MM.1S (cell line): Measurements from ENCODE around the gene LURAP1L.

ENCODE experiments used
- EZH2 ChIP-seq: fragments of 300-600 bp; sonication (generic); optimal IDR thresholded peaks from 2 replicates; pipeline ENCODE3; 2017; ENCODE audit warnings: low read depth, mild to moderate bottlenecking, antibody characterized with exemption, low read length, mixed read lengths
- EZH2phosphoT487 ChIP-seq: fragments of 300-600 bp; sonication (generic); IDR thresholded peaks from 2 replicates; pipeline ENCODE4 v1.6.1; 2018; ENCODE audit warnings: antibody characterized with exemption, low read length
- TF ChIP-seq, protein P1 (sequence below): fragments of 300-600 bp; sonication (generic); IDR thresholded peaks from 2 replicates; pipeline ENCODE4 v1.5.1; 2016; ENCODE audit warnings: antibody characterized with exemption, low read length, mixed read lengths

DNA sequence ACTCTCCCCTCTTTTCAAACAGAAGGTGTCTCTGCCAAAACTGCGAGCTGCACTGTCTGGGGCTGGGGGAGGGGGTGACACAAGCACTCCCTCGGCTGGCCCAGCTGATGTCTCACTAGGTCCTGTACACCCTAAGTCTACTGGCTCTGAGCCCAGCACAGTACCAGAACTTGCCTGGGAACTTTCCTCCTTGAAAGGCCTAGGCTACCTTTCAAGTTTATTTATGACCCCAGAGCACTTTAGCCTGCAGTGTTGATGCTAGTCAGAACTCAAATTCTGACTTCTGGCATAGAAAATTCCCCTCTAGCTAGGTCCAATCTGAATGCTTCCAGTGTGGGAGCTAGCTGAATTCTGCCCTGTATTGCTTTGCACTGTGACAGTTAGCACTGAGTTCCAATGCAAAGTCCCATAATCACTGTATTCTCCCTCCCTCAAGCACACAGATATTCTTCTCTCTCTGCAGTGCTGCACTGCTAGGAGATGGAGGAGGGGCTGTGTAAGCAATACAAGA is 10.5 kb downstream of the LURAP1L start:
- TF ChIP-seq EZH2 (no peak), EZH2phosphoT487 (no peak)
- TF ChIP-seq, protein P1, sequence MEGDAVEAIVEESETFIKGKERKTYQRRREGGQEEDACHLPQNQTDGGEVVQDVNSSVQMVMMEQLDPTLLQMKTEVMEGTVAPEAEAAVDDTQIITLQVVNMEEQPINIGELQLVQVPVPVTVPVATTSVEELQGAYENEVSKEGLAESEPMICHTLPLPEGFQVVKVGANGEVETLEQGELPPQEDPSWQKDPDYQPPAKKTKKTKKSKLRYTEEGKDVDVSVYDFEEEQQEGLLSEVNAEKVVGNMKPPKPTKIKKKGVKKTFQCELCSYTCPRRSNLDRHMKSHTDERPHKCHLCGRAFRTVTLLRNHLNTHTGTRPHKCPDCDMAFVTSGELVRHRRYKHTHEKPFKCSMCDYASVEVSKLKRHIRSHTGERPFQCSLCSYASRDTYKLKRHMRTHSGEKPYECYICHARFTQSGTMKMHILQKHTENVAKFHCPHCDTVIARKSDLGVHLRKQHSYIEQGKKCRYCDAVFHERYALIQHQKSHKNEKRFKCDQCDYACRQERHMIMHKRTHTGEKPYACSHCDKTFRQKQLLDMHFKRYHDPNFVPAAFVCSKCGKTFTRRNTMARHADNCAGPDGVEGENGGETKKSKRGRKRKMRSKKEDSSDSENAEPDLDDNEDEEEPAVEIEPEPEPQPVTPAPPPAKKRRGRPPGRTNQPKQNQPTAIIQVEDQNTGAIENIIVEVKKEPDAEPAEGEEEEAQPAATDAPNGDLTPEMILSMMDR, result no peak
